PFSK-1 (cell line): Measurements from ENCODE around the gene ZBED4.

Experiments used
- FOXP2 ChIP-seq: optimal IDR thresholded peaks from 2 replicates; pipeline ENCODE3; 2011; ENCODE audit warnings: borderline replicate concordance, control low read depth, inconsistent platforms; ENCODE audit not compliant: insufficient read depth; ENCODE audit errors: extremely low read length, extremely low read depth
- POLR2AphosphoS5 ChIP-seq: IDR thresholded peaks from 2 replicates; pipeline ENCODE4 v1.6.1; 2012; ENCODE audit warnings: low read depth, mild to moderate bottlenecking, control low read depth, low read length, moderate library complexity
- SIN3A ChIP-seq: IDR thresholded peaks from 2 replicates; pipeline ENCODE4 v1.6.1; 2012; ENCODE audit warnings: mild to moderate bottlenecking, low read length, moderate library complexity, borderline replicate concordance; ENCODE audit not compliant: insufficient read depth
- TAF1 ChIP-seq: IDR thresholded peaks from 2 replicates; pipeline ENCODE4 v1.6.1; 2012; ENCODE audit warnings: low read length, control low read depth, borderline replicate concordance; ENCODE audit not compliant: insufficient read depth

- TF ChIP-seq POLR2AphosphoS5 (no peak), SIN3A (no peak), TAF1 (no peak), FOXP2 (no peak)
Observed at GRCh38 chr22:49855251-49855911, 1.7 kb downstream of the ZBED4 start.
